Stimulated activated CD8-positive, alpha-beta memory T cell treated with anti-CD3 and anti-CD28 coated beads, Interleukin-2, amount 100 ng/mL, for 48 hours (primary cell): Measurements from ENCODE around the gene GALNS.
A peak's percentile ranks its signal among the peaks of the same experiment; 100 is the strongest.
"Not testable (repeated sequence)": the region's sequence is repeated elsewhere in the genome, so short reads cannot be mapped to it uniquely, and the experiment has no call there.

Experiments used
- DNase-seq, 2 donors: peaks; one replicate each; pipeline ENCODE4 v3.0.0-alpha.2; 2020; ENCODE audit warnings: low read depth in 2 of 2

The GALNS gene

DNA sequence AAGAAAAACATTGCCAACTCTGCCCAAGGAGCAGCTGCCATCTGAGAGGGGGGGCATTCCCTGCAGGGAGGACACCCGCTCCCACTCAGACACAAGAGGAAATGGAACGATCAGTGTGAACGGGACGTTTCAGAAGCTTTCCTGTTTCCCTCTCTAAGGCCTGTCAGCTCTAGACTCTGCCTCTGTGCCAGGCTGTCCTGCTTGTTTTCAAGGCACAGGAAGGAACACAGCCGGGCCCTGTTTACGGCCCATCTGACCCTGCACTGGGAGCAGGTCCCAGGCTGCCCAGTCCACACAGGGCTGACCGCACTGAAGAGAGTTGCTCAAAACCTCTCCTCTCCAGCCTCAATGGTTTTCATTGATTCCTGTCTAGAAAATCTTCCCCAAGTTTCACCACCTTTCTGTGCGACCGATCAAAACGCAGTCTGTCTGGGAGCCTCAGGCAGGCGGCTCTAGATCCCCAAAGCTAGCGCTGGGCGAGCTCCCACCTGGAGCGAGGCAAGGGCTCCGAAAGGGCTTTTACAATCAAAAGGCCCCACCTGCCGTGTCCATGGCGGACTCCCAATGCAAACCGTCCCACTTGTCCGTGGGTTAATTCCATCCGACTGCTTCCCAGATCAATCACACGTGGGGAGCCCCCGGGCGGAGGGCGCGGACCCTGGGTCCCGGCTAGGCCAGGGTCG is 73.2 kb downstream of the GALNS start:
- no peak for DNase-seq

DNA sequence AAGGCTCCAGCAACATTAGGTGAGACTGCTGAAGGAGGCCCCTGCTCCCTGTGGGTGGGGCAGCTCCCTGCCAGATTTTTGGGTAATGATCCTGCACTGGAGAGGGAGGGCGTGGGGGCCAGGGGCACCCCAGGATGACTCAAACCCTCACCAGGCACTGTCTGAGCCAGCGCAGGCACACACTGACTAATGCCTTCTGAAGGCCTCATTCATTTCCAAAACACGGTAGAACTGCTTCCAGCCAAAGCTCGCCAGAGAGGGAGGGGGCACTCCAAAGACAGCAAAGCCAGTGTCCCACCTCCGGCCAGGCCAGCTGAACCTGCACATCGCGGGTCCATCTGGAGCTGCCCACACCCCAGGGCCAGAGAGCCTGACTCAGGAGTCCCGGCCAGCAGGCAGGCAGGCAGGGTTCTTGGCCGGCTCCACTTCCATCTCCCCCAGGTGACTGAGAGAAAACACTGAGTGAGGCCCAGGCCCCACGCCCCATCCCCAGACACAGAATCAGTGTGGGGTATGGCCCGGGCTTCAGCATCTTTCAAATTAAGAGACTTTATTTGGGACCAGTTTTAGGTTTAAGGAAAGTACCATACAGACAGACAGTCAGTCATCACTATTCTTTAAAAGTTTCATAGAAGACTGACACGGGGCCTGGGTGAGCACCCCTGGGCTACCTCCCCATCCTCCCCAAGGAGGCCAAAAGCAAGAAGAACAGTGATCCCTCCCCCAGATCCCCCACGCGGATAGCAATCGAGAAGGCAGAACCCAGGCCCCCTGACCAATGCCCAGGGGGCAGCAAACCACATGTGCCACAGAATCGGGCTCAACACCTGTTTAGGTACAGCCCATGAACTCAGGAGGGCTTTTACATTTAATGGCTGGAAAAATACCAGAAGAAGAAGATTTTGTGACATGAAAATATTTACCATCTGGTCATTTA is 74.0 kb downstream of the GALNS start:
- DNase-seq, result peak; percentile 61 to 76

DNA sequence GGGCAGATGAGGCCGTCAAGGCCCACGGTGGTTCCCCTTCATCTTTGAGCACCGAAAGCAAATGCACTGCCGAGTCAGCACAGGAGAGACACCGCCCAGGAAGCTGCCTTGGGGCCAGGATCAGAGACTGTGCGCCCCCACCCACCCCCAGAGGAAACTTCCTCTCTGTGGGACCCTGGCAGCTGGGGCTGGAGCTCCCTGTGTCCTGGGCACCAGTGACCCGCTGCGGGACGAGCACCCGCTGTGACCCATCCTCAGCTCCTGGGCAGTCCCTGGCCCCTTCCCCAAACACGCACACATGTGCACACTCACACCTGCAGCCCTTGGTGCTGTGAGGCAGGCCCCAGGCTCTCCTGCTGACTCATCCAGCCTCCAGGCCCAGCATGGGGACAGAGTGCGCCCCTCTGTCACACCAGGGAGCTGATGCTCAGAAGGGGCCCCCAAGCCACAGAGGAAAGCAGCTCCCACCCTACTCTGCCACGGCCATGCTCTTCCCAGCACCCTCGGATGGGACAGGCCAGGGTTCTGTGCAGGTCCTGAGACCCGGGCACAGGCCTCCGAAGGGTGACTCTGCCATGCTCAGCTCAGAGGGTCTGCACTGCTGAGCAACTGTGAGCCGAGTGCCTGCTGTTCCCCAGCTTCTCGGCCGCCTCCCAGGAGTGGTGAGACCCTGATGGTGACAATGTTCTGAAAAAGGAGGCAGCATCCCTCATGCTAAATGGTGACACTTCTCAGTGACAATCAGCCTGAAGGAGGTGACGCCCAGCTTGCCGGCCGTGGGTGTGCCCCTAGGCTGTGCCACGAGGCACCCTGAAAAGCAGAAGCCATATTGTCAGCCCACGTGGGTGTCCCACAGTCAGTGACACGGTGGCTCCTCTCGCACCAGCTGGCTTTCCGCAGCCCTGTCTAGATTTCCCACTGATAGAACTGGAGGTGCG is 75.3 kb downstream of the GALNS start:
- peak; percentile 54 to 62 for DNase-seq

DNA sequence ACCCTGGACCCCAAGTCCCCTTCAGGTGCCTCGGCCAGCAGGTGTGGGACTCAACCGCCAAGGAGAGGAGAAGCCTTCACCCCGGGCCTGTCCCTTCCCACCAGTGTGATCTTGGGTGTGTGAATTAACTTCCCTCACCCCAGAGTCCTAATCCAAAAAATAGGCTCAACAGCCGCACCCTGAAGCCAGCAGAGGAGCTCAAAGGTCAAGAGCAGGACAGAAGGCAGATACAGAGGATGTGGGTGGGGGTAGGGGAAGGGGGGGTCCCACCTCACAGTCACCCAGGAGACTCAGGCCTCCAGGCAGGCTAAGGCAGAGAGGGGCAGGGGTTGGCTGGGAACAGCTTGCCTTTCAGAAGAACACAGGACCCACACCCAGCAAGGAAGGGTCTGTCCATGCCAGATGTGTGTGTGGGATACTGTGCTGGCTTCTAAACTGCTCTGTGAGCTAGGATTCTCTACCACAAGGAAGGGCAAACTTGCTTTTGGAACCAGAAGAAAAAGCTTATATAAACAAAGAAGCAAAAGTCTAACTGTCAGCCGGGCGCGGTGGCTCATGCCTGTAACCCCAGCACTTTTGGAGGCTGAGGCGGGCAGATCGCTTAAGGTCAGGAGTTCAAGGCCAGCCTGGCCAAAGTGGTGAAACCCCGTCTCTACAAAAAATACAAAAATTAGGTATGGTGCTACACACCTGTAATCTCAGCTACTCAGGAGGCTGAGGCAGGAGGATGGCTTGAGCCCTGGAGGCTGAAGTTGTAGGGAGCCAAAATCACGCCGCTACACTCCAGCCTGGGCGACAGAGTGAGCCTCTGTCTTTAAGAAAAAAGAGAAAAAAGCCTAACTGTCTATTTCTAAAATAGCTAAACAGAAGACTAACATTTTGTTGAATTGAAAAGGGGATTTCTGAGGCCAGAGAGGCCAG is 76.3 kb downstream of the GALNS start:
- DNase-seq, result no peak

DNA sequence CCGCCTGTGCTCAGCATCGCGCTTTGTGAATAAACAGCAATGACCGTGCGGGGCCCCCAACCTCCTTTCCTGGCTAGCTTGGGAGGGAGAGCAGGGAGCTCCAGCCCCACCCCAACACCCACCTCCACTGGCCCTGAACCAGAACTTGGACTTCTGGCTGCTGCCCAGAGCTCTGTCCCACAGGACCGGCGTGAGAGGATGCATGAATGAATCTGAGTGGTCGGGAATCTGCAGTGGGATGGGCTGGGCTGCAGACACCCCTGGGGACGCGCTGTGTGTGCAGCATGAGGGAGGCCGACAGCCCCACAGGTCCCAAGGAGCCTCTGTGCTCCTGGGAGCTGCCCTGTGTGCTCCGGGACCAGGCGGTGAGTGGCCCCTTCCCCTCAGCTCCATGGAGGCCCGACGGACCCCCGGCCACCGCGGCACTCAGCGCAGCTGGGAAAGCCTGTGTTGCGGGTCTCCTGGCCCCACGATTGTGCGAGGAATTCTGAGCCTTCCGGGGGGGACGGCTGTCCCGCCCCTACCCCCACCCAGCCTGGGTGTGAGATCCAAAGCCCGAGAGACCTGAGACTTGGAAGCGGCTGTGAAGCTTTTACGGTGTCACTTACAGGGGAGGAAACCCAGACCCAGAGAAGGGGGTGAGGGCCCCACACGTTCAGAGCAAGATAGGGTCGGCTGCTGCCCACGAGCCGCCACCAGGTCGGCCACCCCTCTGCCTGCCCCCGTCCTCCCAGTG is 77.2 kb downstream of the GALNS start:
- no peak for DNase-seq

DNA sequence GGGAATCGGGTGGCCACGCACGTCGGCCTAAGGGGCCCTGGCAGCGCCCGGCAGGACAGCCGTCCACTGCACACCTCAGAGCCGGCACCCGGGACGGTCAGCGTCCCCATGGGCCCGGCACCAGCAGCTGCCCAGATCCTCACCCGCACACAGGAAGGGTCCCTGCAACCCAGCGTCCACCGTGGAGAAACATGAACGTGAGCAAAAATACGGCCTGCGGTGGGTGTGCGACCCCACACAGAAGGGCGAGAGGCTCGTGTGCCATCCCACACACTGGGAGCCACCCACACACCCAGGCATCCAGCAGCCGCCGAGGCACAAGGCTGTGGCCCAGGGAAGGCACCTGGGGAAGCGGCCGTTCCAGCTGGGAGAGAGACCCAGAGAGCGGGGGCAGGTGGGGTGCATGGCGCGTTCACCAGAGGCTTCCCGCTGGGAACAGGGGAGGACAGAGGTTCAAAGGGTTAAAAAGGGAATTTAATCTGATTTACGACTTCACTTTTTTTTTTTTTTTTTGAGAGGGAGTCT is 78.1 kb downstream of the GALNS start:
- DNase-seq, result no peak

DNA sequence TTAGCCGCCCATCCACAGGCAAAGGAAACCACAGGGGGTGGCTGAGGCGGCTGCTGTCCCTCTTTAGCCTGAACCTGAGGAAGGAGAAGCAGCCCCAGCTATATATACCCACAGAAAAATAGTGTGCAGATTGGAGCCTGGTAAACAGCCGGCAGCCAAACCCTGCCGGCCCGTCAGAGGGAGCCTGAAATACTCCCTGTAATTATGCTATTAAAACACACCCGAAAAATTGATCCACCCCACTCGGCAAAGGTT is 78.5 kb downstream of the GALNS start:
- DNase-seq, result no peak

DNA sequence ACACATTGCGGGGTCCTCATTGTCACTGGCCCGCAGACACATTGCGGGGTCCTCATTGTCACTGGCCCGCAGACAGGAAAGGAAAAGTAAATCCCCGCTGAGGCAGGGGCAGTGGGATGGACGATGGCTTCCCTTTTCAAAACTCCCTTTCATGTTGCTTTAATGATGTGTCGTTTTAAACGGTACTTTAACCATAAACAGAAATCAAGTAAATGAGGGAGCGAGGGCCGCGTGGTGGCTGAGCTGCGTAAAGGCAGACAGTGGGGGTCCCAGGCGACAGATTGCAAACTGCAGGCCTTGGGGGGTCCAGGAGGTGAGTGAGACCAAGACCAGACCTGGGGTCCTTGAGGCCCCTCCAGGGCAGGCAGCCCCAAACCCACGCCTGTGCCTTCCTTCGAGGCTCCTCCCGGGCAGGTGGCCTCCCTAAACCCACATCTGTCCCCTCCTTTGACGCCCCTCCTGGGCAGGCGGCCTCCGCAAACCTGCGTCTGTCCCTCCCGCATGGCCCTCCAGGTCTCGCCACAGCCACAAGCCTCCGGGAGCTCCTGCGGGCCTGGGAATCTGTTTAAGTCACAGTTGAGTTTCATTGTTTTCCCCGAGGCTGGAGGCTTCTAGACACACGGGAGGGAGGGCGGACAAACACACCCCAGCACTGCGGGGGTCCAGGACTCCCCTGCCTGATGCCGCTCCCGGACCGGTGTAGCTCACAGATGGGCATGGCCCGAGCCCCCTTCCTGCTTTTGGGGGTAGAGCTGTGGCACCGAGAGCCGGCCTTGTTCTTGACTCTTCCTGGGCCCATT is 79.1 kb downstream of the GALNS start:
- no peak for DNase-seq

DNA sequence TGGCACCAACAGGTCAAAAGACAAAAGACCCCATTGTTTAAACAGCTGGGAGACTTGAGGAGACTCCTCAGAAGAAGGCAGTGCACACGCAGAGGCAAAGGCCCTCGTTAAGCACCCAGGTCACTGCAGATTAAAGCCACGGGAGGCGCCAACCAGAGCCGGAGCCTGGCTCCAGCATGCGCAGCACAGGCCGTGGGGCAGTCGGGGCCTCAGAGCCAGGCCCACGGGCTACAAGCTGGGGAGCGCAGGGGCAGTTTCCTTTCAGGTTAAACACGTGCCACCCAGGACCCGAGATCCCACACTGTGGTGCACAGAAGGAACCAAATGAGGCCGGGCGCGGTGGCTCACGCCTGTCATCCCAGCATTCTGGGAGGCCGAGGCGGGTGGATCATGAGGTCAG is 80.9 kb downstream of the GALNS start:
- no peak for DNase-seq

DNA sequence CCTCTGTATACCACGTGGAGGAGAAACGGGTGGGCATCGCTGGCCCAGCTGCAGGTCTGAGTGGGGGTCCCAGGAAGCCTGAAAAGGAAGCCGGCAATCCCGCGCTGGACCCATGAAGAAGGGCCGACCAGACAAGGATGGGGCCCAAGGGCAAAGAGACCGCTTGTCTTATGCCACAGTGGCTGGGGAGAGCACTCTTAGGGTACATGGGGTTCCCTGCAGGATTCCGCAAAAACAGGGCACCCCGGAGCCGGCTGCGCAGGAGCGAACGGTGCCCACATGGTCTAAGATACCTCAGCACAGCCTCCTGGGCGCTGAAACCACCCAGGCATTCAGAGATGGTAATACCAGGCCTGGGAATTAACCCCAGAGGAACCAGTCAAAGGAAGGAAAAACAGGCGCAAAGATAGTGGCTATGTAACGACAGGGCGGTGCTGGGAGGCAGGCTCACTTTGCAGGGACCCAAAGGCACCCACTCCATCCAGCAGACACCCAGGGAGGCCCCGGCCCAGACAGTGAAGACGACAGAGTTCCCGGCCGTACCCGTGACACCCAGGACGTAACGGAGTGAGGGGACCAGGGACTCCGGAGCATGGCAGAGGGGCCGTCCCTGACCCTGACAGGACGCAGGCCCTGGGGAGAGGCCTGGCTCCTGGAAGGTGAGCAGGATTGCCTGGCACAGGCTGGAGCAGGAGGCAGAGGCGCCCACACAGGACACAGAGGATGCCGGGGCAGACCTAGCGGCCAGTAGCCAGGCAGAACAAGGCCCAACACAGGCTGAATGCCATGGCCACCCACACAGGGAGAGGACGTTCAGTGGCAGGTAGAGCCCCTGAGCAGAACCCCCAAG is 82.0 kb downstream of the GALNS start:
- no peak for DNase-seq

DNA sequence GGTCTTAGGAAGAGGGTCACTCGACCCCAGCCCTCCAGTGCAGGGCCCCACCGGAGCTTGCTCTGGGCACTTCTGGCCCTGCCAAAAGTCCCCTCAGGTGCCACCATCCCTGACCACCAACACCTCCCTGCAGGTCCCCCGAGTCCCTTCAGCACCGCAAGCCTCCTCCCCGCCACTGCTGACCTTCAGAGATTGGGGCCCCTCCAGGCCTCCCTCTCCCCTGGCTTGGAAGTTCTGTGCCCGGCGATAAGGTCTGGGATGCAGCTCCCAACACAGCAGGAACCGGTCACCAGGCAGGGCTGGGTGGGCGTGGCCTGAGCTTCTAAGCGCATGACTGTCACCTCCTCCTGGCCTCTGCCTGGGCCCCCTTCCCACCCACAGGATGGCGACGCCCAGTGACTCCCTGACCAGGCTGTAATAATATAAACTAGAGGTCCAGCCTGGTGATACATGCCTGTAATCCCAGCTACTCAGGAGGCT is 82.9 kb downstream of the GALNS start:
- no peak for DNase-seq

DNA sequence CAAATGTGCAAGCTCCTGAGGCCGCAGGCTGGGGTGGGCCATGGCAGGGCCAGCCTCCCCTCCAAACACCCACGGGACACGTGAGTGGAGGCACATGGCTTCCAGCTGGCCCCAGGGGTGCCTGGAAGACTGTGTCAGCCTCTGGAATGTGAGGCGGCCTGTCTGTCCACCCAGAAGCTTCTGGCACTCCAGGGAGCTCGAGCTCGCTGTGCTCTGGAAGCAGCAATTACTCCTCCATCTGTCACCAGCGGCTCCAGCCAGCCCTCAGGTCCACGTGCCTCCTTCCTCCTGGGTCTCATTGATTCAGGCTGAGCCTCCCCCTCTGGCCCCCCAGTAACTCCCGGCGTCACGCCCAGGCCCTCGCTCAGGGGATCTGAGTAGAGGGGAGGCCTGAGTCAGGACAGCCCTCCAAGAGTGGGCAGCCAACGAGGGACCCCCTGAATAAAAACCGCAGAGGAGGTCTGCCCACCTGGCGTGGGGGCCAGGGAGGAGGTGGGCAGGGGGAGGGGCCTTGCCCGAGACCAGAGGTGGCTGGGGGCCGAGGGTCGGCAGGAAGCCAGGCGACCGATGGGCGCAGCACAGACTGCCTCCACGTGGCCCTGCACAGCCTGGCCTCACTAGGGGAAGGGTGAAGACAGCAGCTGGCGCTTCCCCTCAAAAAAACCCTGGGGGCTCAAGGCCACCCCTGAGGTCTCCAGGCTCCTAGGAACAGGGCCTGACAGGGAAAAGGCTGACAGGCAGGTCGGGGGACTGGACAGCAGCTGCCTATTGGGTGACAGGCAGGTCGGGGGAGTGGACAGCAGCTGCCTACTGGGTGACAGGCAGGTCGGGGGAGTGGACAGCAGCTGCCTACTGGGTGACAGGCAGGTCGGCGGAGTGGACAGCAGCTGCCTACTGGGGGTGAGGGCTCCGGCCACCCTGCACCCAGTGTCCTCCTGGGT is 83.6 kb downstream of the GALNS start:
- no peak for DNase-seq

DNA sequence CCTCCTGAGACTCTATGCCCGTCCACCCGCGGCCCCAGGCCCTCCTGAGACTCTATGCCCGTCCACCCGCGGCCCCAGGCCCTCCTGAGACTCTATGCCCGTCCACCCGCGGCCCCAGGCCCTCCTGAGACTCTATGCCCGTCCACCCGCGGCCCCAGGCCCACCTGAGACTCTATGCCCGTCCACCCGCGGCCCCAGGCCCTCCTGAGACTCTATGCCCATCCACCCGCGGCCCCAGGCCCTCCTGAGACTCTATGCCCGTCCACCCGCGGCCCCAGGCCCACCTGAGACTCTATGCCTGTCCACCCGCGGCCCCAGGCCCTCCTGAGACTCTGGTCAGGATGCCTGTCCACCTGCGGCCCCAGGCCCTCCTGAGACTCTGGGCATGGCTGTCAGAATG is 85.0 kb downstream of the GALNS start:
- DNase-seq, result not testable (repeated sequence)

DNA sequence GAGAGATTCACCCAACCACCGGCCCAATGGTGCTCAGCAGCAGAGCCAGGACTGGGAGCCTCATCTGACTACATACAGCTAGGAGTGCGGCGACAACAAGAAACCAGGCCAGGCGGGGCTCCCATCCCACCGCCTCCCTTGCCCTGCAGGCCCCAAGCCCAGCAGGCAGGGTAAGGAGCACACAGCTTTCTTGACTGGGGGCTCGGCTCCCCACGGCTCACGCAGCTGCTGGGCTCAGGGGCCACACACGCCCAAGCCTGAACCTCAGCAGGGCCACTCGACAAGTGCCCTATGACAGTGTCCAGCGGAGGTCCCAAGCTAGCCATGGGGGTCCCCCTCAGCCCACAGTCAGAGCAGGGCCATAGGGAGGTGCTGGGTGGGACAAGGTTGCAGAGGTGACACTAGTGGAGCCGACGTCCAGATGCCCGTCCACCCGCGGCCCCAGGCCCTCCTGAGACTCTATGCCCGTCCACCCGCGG is 85.4 kb downstream of the GALNS start:
- DNase-seq, result no peak

DNA sequence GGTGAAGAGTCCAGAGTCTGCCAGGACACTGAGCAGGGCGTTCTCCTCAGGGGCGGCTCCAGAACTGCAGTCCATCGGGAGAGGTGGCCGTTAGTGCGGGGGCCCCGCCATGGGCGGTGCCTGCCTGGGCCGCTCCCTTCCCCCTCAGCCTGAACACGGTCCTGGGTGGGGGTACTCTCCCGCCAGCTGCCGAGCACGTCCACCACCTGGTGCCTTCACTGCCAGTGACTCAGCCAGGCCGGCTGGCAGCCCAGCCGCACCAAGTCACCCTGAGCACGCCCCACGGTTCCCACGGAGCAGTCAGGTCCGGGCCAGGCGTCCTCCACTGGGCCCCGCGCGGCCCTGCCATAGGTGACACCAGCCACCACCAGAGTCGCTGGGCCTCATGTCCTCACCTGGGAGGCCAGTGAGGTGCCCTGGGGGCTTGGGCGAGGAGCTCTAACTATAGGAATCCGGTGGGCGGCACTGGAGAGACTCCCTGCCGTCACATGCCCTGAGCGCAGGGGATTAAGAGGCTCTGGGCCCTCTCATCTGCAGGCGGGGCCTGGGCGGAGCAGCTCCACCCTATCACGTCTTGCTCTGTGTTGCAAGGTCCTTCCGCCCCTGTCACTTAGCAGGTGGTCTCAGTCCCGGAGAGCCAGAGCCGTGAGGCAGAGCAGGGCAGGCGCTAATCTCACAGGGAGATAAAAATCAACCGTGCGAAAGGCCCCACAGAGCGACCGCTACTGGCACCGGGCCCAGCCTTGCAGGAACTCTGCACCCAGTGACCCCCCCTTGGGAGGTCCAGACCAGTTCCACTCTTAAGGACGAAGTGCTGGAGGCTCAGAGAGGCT is 86.1 kb downstream of the GALNS start:
- DNase-seq, result peak in 1 of 2 donors; percentile 30
